HepG2 (cell line): ENCODE measurements around the gene PTPRU. TPM values are rescaled to one million over a fixed set of nuclear protein-coding genes. Genes with fewer than 3 reads are reported as not detected.

Experiments used
- ATAC-seq: fragments of 200-7000 bp; cut with Tn5 transposase; 3 replicates; pipeline ENCODE4 v1.9.1; 2020; ENCODE audit warnings: mild to moderate bottlenecking, moderate library complexity
- BruUV-seq: library from RNA; stranded (reverse); fragments of 400-500 nt; replicated peaks from 2 replicates; lab custom pipeline; 2021; lab: Mats Ljungman, UMichigan
- CTCF ChIA-PET: fragments of 300-600 bp; formaldehyde crosslinking; extraction: SDS; loops from one replicate; lab custom pipeline; 2021; ENCODE audit warnings: low total read pairs, inconsistent platforms, low intra/inter-chr PET ratio; lab: Yijun Ruan, JAX
- POLR2A ChIA-PET: fragments of 350-600 bp; sonication (Branson Sonifier 250); formaldehyde crosslinking; loops from one replicate; lab custom pipeline; 2020; ENCODE audit warnings: antibody characterized with exemption, inconsistent platforms; lab: Yijun Ruan, JAX
- DNase-seq: peaks from one replicate; pipeline ENCODE4 v3.0.0-alpha.2; 2015; ENCODE audit warnings: low spot score
- FAIRE-seq: peaks from 3 replicates; lab custom pipeline; 2011; peaks lifted over from hg19 to GRCh38; lab: Jason Lieb, UNC
- H2AFZ ChIP-seq: one replicate; pipeline ENCODE4 v1.6.1; 2011; ENCODE audit warnings: low read length, inconsistent platforms
- H3K27ac ChIP-seq: fragments of 300-600 bp; 3 replicates; pipeline ENCODE4 v1.8.0; 2011; ENCODE audit warnings: mixed run types, mild to moderate bottlenecking, mixed read lengths, low read length, inconsistent platforms; ENCODE audit not compliant: insufficient read depth; ENCODE audit errors: extremely low read length
- H3K27me3 ChIP-seq, 2 experiments: fragments of 200-600 bp in 1 of 2; 2 replicates in 1 of 2; 3 replicates in 1 of 2; pipeline versions ENCODE4 v1.6.0 to v1.8.0; 2011; ENCODE audit warnings: low read length in 2 of 2, mild to moderate bottlenecking in 2 of 2, moderate library complexity in 2 of 2, inconsistent platforms in 1 of 2; ENCODE audit not compliant: insufficient read depth in 2 of 2, control insufficient read depth in 1 of 2
- H3K36me3 ChIP-seq, 2 experiments: fragments of 200-600 bp in 1 of 2; replicated peaks in 1 of 2; 2 replicates in 1 of 2; 3 replicates in 1 of 2; pipeline versions ENCODE4 v1.5.1 to v1.8.0; 2011; ENCODE audit warnings: low read length in 2 of 2, inconsistent platforms in 1 of 2; ENCODE audit not compliant: insufficient read depth in 2 of 2, control insufficient read depth in 1 of 2
- H3K4me1 ChIP-seq: 2 replicates; pipeline ENCODE4 v1.5.1; 2012; ENCODE audit warnings: low read length, inconsistent platforms; ENCODE audit not compliant: insufficient read depth
- H3K4me2 ChIP-seq: 2 replicates; pipeline ENCODE4 v1.6.0; 2011; ENCODE audit warnings: low read depth, low read length, inconsistent platforms
- H3K4me3 ChIP-seq, 3 experiments: fragments of 200-600 bp in 1 of 3; sonication (generic), shearing (Covaris generic) in 1 of 3; replicated peaks in 1 of 3; 2 replicates each; pipeline ENCODE4 v1.5.1; 2011 to 2016; ENCODE audit warnings: low read length in 3 of 3, inconsistent platforms in 2 of 3, low read depth in 2 of 3, mild to moderate bottlenecking in 2 of 3, control low read depth in 1 of 3, mixed read lengths in 1 of 3; ENCODE audit not compliant: insufficient read depth in 1 of 3
- H3K79me2 ChIP-seq: one replicate; pipeline ENCODE4 v1.6.1; 2011; ENCODE audit warnings: low read length, inconsistent platforms; ENCODE audit not compliant: insufficient read depth
- H3K9ac ChIP-seq: 2 replicates; pipeline ENCODE4 v1.6.0; 2011; ENCODE audit warnings: mild to moderate bottlenecking, low read depth, low read length, inconsistent platforms; ENCODE audit not compliant: insufficient read depth
- H3K9me3 ChIP-seq: 2 replicates; pipeline ENCODE4 v1.5.1; 2012; ENCODE audit warnings: mild to moderate bottlenecking, low read length
- H4K20me1 ChIP-seq: 2 replicates; pipeline ENCODE4 v1.6.0; 2011; ENCODE audit warnings: inconsistent platforms, mild to moderate bottlenecking, low read length, moderate library complexity; ENCODE audit not compliant: insufficient read depth
- AGO1 ChIP-seq: fragments of 200-400 bp; formaldehyde crosslinking; IDR thresholded peaks from 2 replicates; pipeline ENCODE4 v1.6.1; 2017; ENCODE audit warnings: mild to moderate bottlenecking, low read depth, low read length, moderate library complexity; ENCODE audit not compliant: poor library complexity, severe bottlenecking
- ATF5 ChIP-seq: sonication (generic); formaldehyde crosslinking; IDR thresholded peaks from 2 replicates; pipeline ENCODE4 v1.4.0; 2020; ENCODE audit warnings: mild to moderate bottlenecking, low read depth, missing genetic modification reagents
- ETV5 ChIP-seq: IDR thresholded peaks from 2 replicates; pipeline ENCODE4 v1.6.1; 2018; ENCODE audit warnings: missing biosample characterization, missing genetic modification reagents, inconsistent platforms, borderline replicate concordance
- FOXJ3 ChIP-seq: sonication (generic); formaldehyde crosslinking; IDR thresholded peaks from 2 replicates; pipeline ENCODE4 v1.4.0; 2020; ENCODE audit warnings: missing genetic modification reagents, mild to moderate bottlenecking, borderline replicate concordance
- FOXO1 ChIP-seq: sonication (generic); formaldehyde crosslinking; IDR thresholded peaks from 2 replicates; pipeline ENCODE4 v1.4.0; 2020; ENCODE audit warnings: missing genetic modification reagents
- GPN1 ChIP-seq: sonication (generic); formaldehyde crosslinking; IDR thresholded peaks from 2 replicates; pipeline ENCODE4 v1.5.1; 2020; ENCODE audit warnings: missing genetic modification reagents, borderline replicate concordance
- HNF4G ChIP-seq, 2 experiments: sonication (generic) in 1 of 2; formaldehyde crosslinking in 1 of 2; IDR thresholded peaks; 2 replicates each; pipeline versions ENCODE4 v1.4.0 to v1.6.1; 2011 to 2020; ENCODE audit warnings: borderline replicate concordance in 2 of 2, low read depth in 2 of 2, mild to moderate bottlenecking in 2 of 2, low read length in 1 of 2, missing genetic modification reagents in 1 of 2, moderate library complexity in 1 of 2
- MED1 ChIP-seq: sonication (generic); formaldehyde crosslinking; IDR thresholded peaks from 2 replicates; pipeline ENCODE4 v1.4.0; 2020; ENCODE audit warnings: missing genetic modification reagents
- NPAS2 ChIP-seq: sonication (generic); formaldehyde crosslinking; IDR thresholded peaks from 2 replicates; pipeline ENCODE4 v1.8.0; 2022; ENCODE audit warnings: mild to moderate bottlenecking, missing genetic modification reagents, borderline replicate concordance
- REST ChIP-seq, 2 experiments: IDR thresholded peaks; 2 replicates each; pipeline ENCODE4 v1.6.1; 2011 to 2012; ENCODE audit warnings: low read length in 2 of 2, borderline replicate concordance in 1 of 2, low read depth in 1 of 2, mild to moderate bottlenecking in 1 of 2, moderate library complexity in 1 of 2
- SRSF1 ChIP-seq: fragments of 200-400 bp; formaldehyde crosslinking; optimal IDR thresholded peaks from 2 replicates; pipeline ENCODE3; 2017; ENCODE audit warnings: mild to moderate bottlenecking, low read depth, low read length, moderate library complexity
- ZEB1 ChIP-seq: IDR thresholded peaks from 2 replicates; pipeline ENCODE4 v1.6.1; 2012; ENCODE audit warnings: mild to moderate bottlenecking, low read depth, inconsistent platforms; ENCODE audit not compliant: insufficient replicate concordance
- ZNF235 ChIP-seq: sonication (generic); formaldehyde crosslinking; IDR thresholded peaks from 2 replicates; pipeline ENCODE4 v1.8.1; 2023; ENCODE audit warnings: mild to moderate bottlenecking, missing genetic modification reagents, borderline replicate concordance
- ZNF503 ChIP-seq: sonication (generic); formaldehyde crosslinking; IDR thresholded peaks from 2 replicates; pipeline ENCODE4 v1.4.0; 2020; ENCODE audit warnings: missing genetic modification reagents
- WGBS: methylation state at CpG from one replicate; pipeline ENCODE4 v1.1.6; 2017; ENCODE audit warnings: low lambda C conversion rate; 5-methylcytosine and 5-hydroxymethylcytosine counted together
- in situ Hi-C: cut with HindIII; loops from 2 replicates; pipeline ENCODE4 v1.10.0; 2017; ENCODE audit warnings: low pct_unique_long_range_greater_than_20kb; ENCODE audit not compliant: extremely low pct_ligation_motif_present
- intact Hi-C: fragments of 100-400 bp; cut with micrococcal nuclease; formaldehyde crosslinking; loops from one replicate; pipeline ENCODE4 v1.10.0; 2022; ENCODE audit not compliant: unreplicated experiment
- polyA plus RNA-seq, 8 experiments: library from polyadenylated mRNA; depleted of rRNA in 3 of 8; stranded (reverse) in 7 of 8; unstranded in 1 of 8; fragments of >200 nt; fragmentation: Illumina TruSeq in 4 of 8; extraction: Trizol in 4 of 8; gene quantifications; 2 replicates each; pipeline versions ENCODE4 v1.2.1 to v1.2.3, GENCODE V29; 2011 to 2016; ENCODE audit warnings: low read depth in 4 of 8, missing spikeins in 1 of 8, mixed read lengths in 1 of 8; ENCODE audit not compliant: insufficient read depth in 1 of 8
- total RNA-seq, 5 experiments: library from RNA; depleted of rRNA; stranded (reverse); fragments of >200 nt; fragmentation: Illumina TruSeq; extraction: Trizol; gene quantifications; 2 replicates each; pipeline ENCODE4 v1.2.3, GENCODE V29; 2016; ENCODE audit warnings: low read depth in 1 of 5
- TF ChIP-seq, protein P1 (sequence below): sonication (generic); formaldehyde crosslinking; IDR thresholded peaks from 2 replicates; pipeline ENCODE4 v1.8.0; 2022; ENCODE audit warnings: missing genetic modification reagents, mild to moderate bottlenecking, moderate library complexity, borderline replicate concordance

The PTPRU gene
- total and polyA plus RNA-seq, 2 of the 13 experiments (the other 11 are each of a cell fraction or from before 2014, with no cell fraction given), result 21.6 to 22.3 TPM

GRCh38 chr1:29292344-29292743 lies 56.0 kb downstream of the PTPRU start:
- no peak for ATAC-seq
- Histone ChIP-seq H3K4me1 (no peaks in the 10 kb centered on the region), H3K27ac (no peak overlapping the region), H4K20me1 (no peaks in the 10 kb centered on the region), H3K4me3 (no peak overlapping the region), H3K36me3 (peaks cover 4 to 7% of the 10 kb centered on the region in 2 experiments; a peak in 3 of 5 replicates), H2AFZ (no peak overlapping the region), H3K9ac (no peak overlapping the region), H3K9me3 (no peaks in the 10 kb centered on the region), H3K4me2 (no peak overlapping the region), H3K27me3 (no peaks in the 10 kb centered on the region), H3K79me2 (no peaks in the 10 kb centered on the region)
- ChIA-PET POLR2A (no interaction called here), CTCF (no interaction called here)
- in situ Hi-C loops (no loop called here), intact Hi-C loops (no loop called here)
- WGBS, result 93% methylated on average over 3 of the region's 3 CpGs
- no peak for DNase-seq
- no TSS peak for BruUV-seq
- FAIRE-seq, result no peak
- TF ChIP-seq HNF4G (IDR thresholded peaks at IDR 0.05; ENCODE audit: borderline replicate concordance, low read depth, low read length) (no peak), HNF4G (CRISPR knock-in tag; IDR thresholded peaks at IDR 0.05; ENCODE audit: borderline replicate concordance, low read depth) (no peak), REST (IDR thresholded peaks at IDR 0.05; ENCODE audit: borderline replicate concordance in 1 of 2, low read depth in 1 of 2, low read length in 2 of 2) (no peak), ETV5 (CRISPR knock-in tag) (no peak), ZNF235 (CRISPR knock-in tag) (no peak), MED1 (CRISPR knock-in tag) (no peak), ATF5 (CRISPR knock-in tag) (no peak), SRSF1 (no peak), FOXJ3 (CRISPR knock-in tag) (no peak), ZEB1 (no peak), AGO1 (no peak), NPAS2 (CRISPR knock-in tag) (no peak), ZNF503 (CRISPR knock-in tag) (no peak), FOXO1 (CRISPR knock-in tag) (no peak), GPN1 (CRISPR knock-in tag) (no peak)
- TF ChIP-seq, protein P1, sequence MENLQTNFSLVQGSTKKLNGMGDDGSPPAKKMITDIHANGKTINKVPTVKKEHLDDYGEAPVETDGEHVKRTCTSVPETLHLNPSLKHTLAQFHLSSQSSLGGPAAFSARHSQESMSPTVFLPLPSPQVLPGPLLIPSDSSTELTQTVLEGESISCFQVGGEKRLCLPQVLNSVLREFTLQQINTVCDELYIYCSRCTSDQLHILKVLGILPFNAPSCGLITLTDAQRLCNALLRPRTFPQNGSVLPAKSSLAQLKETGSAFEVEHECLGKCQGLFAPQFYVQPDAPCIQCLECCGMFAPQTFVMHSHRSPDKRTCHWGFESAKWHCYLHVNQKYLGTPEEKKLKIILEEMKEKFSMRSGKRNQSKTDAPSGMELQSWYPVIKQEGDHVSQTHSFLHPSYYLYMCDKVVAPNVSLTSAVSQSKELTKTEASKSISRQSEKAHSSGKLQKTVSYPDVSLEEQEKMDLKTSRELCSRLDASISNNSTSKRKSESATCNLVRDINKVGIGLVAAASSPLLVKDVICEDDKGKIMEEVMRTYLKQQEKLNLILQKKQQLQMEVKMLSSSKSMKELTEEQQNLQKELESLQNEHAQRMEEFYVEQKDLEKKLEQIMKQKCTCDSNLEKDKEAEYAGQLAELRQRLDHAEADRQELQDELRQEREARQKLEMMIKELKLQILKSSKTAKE (CRISPR knock-in tag), result no peak
